GM12873 (cell line): ENCODE results near the gene CDPF1.

ENCODE experiments used
- TF ChIP-seq, protein P1 (sequence below): IDR thresholded peaks from 2 replicates; pipeline ENCODE4 v1.5.1; 2012; ENCODE audit warnings: low read depth, mild to moderate bottlenecking, moderate library complexity, low read length, control low read depth; ENCODE audit not compliant: insufficient read depth; ENCODE audit errors: missing control alignments

The CDPF1 gene

DNA sequence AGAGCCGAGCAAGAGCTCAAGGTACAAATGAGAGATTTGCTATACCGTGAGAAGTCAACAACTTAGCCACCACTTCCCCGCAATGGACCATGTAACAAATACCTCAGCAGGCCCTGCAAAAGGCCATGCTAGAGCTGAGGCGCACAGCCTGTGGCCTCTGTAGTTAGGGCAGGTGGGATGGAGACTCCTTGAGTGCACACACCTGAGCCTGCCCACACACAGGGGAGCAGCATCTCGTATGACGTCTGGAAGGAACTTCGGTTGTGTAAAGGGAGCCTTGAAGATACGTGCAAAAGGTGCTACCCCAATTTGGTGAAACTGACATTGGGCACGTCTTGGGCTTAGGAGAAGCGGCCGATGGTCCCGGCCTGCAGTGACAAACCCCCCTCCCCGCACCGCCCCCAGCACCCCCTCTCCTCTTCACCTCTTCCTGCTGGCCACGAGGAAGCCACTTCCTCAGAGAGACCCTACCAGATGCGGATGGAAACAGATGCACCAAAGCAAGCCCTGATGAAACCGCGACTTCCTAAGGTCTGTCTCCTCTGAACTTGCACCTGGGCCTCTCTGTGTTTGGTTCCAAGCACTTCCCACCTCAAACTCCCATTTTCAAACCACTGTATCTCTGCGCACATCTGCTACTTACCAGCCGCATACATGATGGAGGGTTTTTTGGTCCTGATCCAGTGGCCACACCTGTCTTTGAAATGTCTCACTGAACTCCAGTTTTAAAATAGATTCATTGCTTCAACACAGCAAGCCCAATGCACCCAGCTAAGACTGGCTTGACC, 10.6 kb downstream of the CDPF1 start:
- TF ChIP-seq, protein P1, sequence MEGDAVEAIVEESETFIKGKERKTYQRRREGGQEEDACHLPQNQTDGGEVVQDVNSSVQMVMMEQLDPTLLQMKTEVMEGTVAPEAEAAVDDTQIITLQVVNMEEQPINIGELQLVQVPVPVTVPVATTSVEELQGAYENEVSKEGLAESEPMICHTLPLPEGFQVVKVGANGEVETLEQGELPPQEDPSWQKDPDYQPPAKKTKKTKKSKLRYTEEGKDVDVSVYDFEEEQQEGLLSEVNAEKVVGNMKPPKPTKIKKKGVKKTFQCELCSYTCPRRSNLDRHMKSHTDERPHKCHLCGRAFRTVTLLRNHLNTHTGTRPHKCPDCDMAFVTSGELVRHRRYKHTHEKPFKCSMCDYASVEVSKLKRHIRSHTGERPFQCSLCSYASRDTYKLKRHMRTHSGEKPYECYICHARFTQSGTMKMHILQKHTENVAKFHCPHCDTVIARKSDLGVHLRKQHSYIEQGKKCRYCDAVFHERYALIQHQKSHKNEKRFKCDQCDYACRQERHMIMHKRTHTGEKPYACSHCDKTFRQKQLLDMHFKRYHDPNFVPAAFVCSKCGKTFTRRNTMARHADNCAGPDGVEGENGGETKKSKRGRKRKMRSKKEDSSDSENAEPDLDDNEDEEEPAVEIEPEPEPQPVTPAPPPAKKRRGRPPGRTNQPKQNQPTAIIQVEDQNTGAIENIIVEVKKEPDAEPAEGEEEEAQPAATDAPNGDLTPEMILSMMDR: no peak

DNA sequence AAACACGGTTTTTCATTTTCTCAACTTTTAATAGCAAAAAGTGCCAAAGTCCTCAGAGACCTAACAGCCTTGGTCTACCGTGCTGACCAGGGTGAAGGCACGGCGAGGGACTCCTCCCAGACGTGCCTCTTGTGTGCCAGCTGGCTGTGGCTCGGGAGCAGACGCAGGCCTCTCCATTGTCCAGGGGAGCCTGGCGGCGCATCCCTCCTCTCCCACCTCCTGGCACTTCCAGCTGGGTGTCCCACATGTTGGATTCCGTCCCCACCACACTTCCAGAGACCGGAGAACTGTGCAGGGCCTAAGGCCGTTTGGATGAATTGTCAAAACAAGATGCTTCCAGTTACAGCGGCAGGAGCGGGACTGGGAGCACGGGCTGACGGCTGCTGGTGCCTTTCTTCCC, 11.6 kb downstream of the CDPF1 start:
- TF ChIP-seq, protein P1: no peak

DNA sequence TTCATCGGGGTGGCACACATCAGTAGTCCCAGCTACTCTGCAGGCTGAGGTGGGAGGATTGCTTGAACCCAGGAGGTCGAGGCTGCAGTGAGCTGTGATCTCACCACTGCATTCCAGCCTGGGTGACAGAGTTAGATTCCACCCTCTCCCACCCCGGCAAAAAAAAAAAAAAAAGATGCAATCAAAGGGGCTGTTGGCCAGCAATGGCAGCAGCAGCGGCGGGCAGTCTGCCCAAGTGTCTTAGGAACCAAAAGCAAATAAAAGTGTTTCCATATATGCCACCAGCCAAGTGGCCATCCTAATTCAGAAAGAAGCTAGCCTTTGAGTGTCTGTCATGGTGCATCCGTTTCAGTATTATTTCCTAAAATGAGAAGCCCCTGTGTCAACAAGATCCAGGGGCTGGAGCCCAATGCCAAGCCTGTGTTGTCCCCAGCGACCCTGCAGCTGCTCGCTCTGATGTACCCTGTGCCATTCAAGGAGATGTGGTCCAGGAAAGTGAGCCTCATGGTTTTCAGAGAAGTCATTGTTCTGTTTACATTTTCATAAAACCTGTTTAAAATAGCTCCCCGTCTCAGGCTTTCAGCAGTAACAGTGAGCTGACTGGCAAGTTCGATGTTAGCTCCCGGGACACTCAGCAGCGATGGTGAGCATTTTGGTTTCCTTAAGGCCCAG, 12.5 kb downstream of the CDPF1 start:
- TF ChIP-seq, protein P1: no peak

DNA sequence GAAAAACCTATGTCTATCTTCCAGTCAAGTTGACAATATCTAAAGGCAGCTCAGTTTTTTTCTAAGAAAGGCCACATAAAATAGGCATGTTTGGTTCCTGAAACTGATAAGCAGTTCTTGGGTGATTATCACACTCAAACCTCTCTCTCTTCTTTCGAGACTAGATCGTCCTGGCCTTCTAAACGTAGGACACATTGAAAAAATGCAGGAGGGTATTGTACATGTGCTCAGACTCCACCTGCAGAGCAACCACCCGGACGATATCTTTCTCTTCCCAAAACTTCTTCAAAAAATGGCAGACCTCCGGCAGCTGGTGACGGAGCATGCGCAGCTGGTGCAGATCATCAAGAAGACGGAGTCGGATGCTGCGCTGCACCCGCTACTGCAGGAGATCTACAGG, 15.1 kb downstream of the CDPF1 start:
- TF ChIP-seq, protein P1: no peak

DNA sequence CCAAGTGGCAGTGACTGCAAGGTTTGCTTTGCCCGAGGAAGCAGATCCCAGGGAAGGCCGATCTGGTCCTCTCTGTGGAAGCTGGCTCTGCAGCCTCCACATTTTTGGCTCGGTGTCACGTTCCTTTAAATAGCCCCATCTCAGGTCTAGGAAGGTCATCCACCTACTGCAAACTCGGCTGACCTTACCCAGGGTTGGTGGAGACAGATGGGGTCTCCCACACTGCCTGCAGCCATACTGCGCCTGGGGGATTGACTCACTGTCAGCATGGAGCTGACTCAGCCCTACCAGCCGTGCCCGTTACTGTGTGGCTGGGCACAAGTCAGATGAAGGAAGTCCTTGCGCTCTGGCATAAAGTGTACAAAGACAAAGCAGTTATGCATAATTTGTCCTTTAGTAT, 16.9 kb downstream of the CDPF1 start:
- TF ChIP-seq, protein P1: no peak

DNA sequence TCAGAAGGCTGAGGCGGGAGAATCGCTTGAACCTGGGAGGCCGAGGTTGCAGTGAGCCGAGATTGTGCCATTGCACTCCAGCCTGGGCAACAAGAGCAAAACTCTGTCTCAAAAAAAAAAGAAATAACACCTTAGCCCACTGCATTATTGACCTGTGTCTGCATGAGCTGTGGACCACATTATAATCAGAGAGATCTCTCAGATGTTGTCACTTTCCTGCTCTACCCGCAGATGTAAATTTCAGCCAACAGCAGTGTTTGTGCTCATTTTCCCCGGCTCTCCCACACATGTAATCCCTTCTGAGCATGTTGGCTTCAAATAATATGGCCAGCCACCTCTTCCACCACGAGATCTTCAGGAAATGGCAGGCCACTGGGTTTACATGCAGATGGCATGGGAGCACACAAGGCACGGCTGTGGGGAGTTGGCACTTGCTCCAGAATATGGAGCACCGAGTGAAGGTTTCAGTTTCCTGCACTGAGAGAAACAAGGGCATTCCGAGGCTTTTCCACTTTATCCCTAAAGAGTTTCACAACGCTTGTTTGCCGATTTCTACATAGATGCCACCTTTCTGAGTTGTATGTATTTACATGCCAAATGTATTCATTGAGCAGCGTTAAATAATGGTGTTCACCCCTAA, 19.7 kb downstream of the CDPF1 start:
- TF ChIP-seq, protein P1: no peak

DNA sequence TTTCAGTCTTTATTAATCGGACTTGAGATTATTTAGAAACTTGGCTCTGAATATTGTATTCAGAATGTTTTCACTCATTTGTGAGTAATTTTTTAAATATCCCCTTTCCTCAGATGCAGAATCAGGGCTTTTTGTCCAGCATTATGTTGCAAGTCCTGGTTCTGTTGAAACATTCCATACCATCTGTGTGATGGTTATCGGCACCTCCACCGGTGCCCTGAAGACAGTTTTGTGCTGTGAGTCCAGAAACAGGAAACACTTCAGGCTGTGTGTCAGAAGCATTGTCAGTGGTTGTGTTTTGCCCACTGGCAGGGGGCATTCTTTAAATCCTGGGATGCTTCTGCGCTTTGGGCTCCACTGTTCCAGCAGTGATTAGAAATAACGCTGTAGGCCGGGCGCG, 20.4 kb downstream of the CDPF1 start:
- TF ChIP-seq, protein P1: no peak
